Activated T-helper 1 cell treated with anti-CD3 and anti-CD28 coated beads, Interleukin-12 subunit alpha, Interleukin-12 subunit beta, Interleukin-2, Interleukin-4 antibody, amounts not matched to agents 30 ng/mL and 10 ng/mL and 1 ng/mL, durations not matched to agents 14 hours and 24 hours and 36 hours (primary cell): ENCODE results near the gene PIEZO1. TPM values are rescaled to one million over a fixed set of nuclear protein-coding genes. Genes with fewer than 3 reads are reported as not detected.

Experiments used
- DNase-seq: peaks from one replicate; pipeline ENCODE4 v3.0.0; 2021; ENCODE audit warnings: low spot score
- H3K27ac Mint-ChIP-seq: one replicate; pipeline ENCODE4 v1.8.0; 2021; ENCODE audit warnings: mild to moderate bottlenecking, mixed read lengths
- H3K27me3 Mint-ChIP-seq: one replicate; pipeline ENCODE4 v1.8.0; 2022; ENCODE audit warnings: mild to moderate bottlenecking, moderate library complexity, mixed read lengths; ENCODE audit not compliant: insufficient read depth
- H3K36me3 Mint-ChIP-seq: one replicate; pipeline ENCODE4 v1.8.0; 2021; ENCODE audit warnings: low read depth, mixed read lengths
- H3K4me1 Mint-ChIP-seq: one replicate; pipeline ENCODE4 v1.8.0; 2021; ENCODE audit warnings: low read depth, mixed read lengths
- H3K4me3 Mint-ChIP-seq: one replicate; pipeline ENCODE4 v1.8.0; 2021; ENCODE audit warnings: mild to moderate bottlenecking, moderate library complexity, mixed read lengths
- H3K9me3 Mint-ChIP-seq: one replicate; pipeline ENCODE4 v1.8.0; 2021; ENCODE audit warnings: mixed read lengths
- intact Hi-C: fragments of 100-400 bp; cut with micrococcal nuclease; formaldehyde crosslinking; loops from one replicate; pipeline ENCODE4 v1.15.1; 2024
- total RNA-seq: library from RNA; stranded (reverse); gene quantifications from 2 replicates; pipeline ENCODE4 v1.2.3, GENCODE V29; 2022

Gene PIEZO1
- total RNA-seq, 1 donor from 2014 or later = 217 TPM

DNA sequence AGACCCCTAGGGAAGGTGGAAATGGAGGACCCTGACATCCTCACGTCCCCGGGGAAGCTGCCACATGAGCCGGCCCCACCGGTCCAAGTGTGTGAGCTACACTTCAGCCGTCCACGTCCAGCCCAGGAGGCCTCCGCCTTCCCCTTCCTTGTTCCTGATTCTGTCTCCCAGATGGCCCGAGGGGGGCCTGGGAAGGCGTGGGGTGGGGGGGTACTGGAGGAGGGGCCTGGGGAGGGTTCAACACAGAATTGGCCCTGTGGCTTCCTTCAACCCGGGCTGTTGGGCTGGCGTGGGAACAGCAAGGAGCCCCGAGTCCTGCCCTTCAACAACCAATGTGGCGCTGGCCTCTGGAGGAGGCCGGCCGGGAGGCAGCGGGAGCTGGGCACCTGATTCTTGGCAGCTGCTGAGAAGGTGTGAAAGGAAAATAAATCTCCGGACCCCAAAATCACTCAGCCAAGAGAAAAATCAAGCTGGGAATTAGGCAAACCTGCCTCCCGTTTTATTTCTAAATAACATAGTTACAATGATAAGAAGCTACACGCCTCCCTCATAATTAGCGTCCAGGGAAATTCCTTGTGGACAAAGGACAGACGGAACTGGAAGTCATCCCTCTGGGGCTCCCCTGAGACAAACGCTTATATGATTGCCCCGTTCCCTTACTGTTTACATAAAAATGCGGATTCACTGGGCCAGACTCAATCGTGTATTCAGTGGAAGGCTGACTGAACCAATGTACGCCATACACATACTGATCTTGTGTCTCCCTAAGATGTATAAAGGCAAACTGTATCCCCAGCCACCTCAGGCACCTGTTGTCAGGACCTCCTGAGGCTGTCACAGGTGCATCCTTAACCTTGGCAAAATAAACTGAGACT is 28.5 kb upstream of the PIEZO1 start:
- H3K4me1 Mint-ChIP-seq = peaks cover 11% of the 10 kb centered on the region
- H3K36me3 Mint-ChIP-seq = peaks cover 7% of the 10 kb centered on the region
- no peaks in the 10 kb centered on the region for H3K27me3 Mint-ChIP-seq
- intact Hi-C loops = loop anchor here (2.0 to 5.0 kb wide), 2 partner anchors 69 to 749 kb away; partner anchors contain the start of gene RPL13
- peak overlapping the region; percentile 34 for H3K27ac Mint-ChIP-seq
- DNase-seq = no peak
- H3K4me3 Mint-ChIP-seq = peak overlapping the region; percentile 33
- H3K9me3 Mint-ChIP-seq = no peaks in the 10 kb centered on the region

DNA sequence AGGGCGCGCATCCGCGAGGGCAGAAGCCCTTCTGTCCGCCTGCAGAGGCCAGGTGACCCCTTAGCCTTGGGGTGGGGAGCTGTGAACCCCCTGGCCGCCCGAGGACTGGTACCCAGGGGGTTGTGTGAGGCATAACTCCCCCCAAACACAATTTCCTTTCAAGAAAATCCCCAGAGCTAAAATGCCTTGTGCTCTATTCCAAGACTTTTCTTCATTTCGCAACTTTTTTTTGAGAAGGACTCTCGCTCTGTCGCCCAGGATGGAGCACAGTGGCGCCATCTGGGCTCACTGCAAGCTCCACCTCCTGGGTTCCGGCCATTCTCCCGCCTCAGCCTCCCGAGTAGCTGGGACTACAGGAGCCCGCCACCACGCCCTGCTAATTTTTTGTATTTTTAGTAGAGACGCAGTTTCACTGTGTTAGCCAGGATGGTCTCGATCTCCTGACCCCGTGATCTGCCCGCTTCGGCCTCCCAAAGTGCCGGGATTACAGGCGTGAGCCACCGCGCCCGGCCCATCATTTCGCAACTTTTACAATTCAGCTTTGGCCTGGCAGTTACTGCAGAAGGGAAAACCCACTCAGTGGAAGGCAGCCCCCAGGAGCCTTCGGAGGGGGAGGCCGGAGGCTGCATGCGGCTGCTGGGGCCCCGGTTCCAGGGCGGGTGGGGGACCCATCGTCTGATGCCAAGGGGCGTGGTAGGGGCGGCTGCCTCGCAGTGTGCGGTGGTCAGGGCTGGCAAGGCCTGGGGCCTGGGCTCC is 27.7 kb upstream of the PIEZO1 start:
- Mint-ChIP-seq H3K36me3 (peaks cover 11% of the 10 kb centered on the region), H3K4me1 (peaks cover 11% of the 10 kb centered on the region), H3K27me3 (no peaks in the 10 kb centered on the region), H3K27ac (peak overlapping the region; percentile 93), H3K4me3 (peak overlapping the region; percentile 84), H3K9me3 (no peaks in the 10 kb centered on the region)
- intact Hi-C loops = loop anchor here (1.0 to 5.0 kb wide), 7 partner anchors 45 to 750 kb away; partner anchors contain the start of genes CDH15, RPL13 and TRAPPC2L
- DNase-seq = no peak

DNA sequence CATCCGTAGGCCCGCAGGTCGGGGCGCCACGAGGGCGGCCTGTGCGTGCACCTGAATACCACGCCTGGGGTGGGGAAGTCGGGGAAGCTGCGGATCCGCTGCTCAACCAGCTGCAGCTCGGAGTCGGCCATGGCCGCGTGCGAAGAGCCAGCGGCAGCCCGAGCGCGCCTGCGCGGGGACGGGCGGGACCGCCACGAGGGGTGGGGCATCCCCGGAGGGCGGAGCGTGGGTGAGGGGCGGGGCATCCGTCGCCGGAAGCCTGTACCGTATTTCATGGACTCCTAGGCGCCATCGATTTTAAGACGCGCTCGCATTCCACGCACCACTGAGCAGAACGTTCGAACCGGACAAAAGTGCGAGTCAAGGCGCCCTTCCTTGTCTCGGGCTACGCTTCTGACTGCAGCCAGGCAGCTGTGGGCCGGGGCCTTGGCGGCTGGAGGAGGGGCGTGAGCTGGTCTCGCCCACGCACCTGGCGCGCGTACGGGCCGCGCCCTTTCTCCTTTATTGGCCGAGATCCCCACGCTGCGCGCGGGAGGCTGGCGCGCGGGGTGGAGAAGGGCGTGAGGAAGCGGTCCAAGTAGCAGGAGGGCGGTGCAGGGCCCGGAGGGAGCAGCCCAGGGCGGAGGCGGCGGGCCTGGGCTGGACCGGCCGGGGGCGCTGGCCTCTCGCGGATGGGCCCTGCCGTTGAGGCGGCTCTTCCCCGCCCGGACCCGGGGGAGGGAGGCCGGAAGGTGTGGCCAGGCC is 26.9 kb upstream of the PIEZO1 start, which contains the start of gene APRT:
Gene APRT (minus strand): TSS at position 160 of the 744 bp plus-strand sequence. CDS start 29 bp downstream, at position 131.
- no peaks in the 10 kb centered on the region for H3K27me3 Mint-ChIP-seq
- H3K36me3 Mint-ChIP-seq = peaks cover 13% of the 10 kb centered on the region
- no peaks in the 10 kb centered on the region for H3K9me3 Mint-ChIP-seq
- peak; percentile 97 for DNase-seq
- intact Hi-C loops = loop anchor here (1.0 to 5.0 kb wide), 9 partner anchors 9 to 750 kb away; partner anchors contain the start of genes CDH15, CDT1, RPL13 and TRAPPC2L
- peak within 1 kb of the TSS; percentile 98 for H3K27ac Mint-ChIP-seq
- peaks cover 11% of the 10 kb centered on the region for H3K4me1 Mint-ChIP-seq
- peak within 1 kb of the TSS; percentile 90 for H3K4me3 Mint-ChIP-seq

DNA sequence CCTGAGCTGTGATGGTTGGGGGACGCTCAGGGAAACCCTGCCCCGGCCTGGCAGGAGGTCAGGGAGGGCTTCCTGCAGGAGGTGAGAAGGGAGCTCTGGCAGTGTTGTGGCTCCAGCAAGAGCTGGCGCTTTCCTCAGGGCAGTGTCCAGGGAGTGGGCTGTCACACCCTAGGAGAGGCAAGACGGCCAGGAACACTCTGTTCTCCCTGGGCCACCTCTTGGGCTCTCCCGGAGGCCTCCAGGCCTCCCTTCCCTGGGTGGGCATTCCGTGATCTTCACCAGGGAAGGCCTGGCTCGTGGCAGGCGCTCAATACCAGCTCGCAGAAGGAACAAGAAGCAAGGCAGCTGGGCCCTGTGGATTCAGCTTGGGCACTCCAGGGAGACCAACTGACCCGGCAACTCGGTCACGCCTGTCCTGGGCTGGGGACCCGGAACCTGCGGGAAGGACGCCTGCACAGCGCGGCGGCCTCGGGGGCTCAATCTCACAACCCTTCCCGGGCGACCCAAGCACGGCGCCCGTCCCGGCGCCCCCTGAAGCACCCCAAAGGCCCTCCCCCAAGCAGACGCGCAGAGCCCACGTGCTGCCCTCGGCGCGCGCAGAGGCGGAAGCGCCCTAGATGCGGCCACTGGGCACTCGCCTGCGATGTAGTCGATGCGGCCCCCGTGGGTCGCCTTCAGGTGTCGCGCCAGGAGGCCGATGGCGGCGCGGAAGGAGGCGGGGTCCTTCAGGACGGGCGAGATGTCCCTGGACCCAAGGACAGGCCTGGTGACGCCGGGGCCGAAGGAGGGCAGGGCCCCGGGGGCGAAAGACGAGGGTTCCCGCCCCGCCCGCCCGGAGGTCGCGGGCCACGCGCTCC is 26.1 kb upstream of the PIEZO1 start:
- Mint-ChIP-seq H3K27me3 (no peaks in the 10 kb centered on the region), H3K9me3 (no peaks in the 10 kb centered on the region), H3K36me3 (peaks cover 13% of the 10 kb centered on the region), H3K27ac (peak overlapping the region; percentile 96), H3K4me3 (peak overlapping the region; percentile 90), H3K4me1 (peaks cover 11% of the 10 kb centered on the region)
- intact Hi-C loops = loop anchor here (1.0 to 5.0 kb wide), 3 partner anchors 8 to 751 kb away; partner anchors contain the start of genes CDT1 and RPL13
- DNase-seq = peak; percentile 65

DNA sequence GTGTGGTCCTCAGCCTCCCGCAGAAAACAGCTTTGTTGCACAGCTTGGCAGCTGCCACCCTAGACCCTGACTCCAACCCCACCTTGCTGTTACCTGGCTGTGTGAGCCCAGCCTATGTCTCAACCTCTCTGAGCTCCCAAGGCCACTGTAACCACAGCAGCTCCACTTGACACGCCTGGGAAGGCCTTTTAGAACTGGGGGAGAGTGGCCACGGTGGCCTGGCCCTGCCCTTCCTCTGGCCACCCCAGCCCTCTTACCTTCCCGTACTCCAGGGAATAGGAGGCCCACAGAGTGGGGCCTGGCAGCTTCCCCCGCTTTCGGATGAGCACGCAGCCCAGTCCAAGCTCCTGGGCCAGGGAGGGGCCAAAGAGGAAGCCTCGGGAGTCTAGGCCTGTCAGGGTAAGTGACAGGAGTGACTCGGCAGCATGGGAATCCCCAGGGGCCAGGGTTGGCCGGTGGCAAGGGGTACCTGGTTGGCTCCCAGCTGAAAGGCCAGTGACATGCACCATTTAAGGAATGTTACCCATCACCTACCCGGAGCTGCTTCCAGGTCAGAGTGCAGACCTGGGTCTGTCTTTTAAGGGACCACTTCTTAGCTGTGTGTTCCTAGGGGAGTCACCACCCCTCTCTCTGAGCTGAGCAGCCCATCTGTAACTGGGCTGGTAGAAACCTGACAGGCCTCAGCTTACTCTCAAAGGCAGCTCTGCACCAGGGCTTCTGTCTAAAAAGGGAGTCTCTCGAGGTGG is 25.3 kb upstream of the PIEZO1 start:
- H3K36me3 Mint-ChIP-seq = peaks cover 13% of the 10 kb centered on the region
- no peaks in the 10 kb centered on the region for H3K9me3 Mint-ChIP-seq
- no peaks in the 10 kb centered on the region for H3K27me3 Mint-ChIP-seq
- DNase-seq = no peak
- peak overlapping the region; percentile 90 for H3K4me3 Mint-ChIP-seq
- intact Hi-C loops = loop anchor here (2.0 to 5.0 kb wide), 2 partner anchors 28 to 752 kb away; partner anchors contain the start of gene RPL13
- H3K4me1 Mint-ChIP-seq = peaks cover 11% of the 10 kb centered on the region
- H3K27ac Mint-ChIP-seq = peak overlapping the region; percentile 96

DNA sequence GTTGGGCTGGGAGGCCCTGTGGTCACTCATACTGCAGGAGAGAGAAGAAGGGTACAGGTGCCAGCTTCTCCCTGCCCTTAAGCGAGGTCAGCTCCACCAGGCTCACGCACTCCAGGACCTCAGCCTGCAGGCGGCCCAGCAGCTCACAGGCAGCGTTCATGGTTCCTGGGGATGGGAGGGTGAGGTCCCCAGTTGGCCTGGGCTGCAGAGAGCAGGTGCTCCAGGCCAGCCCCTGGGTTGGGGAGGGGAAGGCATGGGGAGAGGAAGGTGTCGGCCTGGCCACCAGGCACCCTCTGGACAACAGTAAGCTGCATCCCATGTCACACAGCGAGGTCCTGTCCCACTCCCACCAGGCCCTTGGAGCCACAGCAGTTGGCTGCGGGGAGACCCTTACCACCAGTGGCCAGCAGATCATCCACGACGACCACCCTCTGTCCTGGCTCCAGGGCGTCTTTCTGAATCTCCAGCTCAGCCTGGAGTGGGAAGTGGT is 24.7 kb upstream of the PIEZO1 start:
- H3K4me1 Mint-ChIP-seq = peaks cover 11% of the 10 kb centered on the region
- no peaks in the 10 kb centered on the region for H3K9me3 Mint-ChIP-seq
- H3K27me3 Mint-ChIP-seq = no peaks in the 10 kb centered on the region
- intact Hi-C loops = loop anchor here (2.0 to 5.0 kb wide), 2 partner anchors 27 to 753 kb away; partner anchors contain the start of gene RPL13
- no peak for DNase-seq
- peak overlapping the region; percentile 40 for H3K27ac Mint-ChIP-seq
- peaks cover 13% of the 10 kb centered on the region for H3K36me3 Mint-ChIP-seq
- peak overlapping the region; percentile 90 for H3K4me3 Mint-ChIP-seq

DNA sequence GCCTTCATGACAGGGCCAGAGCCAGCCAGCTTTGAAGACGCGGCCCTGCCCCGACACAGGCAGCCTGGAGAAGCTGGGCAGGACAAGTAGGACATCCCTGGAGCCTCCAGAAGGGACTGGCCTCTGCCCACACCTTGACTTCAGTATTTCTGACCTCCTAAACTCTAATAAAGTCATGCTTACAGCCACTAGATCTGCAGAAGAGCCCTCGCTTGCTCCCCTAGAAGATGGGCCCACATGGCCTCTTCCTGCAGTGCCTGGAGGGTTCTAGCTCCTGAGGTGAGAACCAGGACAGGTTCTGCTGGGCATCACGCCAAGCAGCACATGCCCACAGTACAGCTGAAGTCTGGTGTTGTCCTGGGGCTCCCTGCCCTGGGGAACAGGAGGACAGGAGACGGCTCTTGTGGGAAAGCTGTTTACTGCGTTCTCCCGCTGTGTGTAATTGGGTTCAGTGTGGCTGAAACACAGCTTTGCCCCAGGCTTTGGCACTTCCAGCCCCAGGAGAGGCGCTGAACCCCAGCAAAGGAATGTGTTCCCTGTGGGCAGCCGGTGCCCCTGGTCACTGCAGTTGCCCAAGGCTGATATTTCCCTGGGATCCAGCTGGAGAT is 24.2 kb upstream of the PIEZO1 start:
- no peaks in the 10 kb centered on the region for H3K27me3 Mint-ChIP-seq
- DNase-seq = no peak
- intact Hi-C loops = no loop called here
- peaks cover 13% of the 10 kb centered on the region for H3K36me3 Mint-ChIP-seq
- H3K9me3 Mint-ChIP-seq = no peaks in the 10 kb centered on the region
- peaks cover 11% of the 10 kb centered on the region for H3K4me1 Mint-ChIP-seq
- peak overlapping the region; percentile 90 for H3K4me3 Mint-ChIP-seq
- peak overlapping the region; percentile 40 for H3K27ac Mint-ChIP-seq

DNA sequence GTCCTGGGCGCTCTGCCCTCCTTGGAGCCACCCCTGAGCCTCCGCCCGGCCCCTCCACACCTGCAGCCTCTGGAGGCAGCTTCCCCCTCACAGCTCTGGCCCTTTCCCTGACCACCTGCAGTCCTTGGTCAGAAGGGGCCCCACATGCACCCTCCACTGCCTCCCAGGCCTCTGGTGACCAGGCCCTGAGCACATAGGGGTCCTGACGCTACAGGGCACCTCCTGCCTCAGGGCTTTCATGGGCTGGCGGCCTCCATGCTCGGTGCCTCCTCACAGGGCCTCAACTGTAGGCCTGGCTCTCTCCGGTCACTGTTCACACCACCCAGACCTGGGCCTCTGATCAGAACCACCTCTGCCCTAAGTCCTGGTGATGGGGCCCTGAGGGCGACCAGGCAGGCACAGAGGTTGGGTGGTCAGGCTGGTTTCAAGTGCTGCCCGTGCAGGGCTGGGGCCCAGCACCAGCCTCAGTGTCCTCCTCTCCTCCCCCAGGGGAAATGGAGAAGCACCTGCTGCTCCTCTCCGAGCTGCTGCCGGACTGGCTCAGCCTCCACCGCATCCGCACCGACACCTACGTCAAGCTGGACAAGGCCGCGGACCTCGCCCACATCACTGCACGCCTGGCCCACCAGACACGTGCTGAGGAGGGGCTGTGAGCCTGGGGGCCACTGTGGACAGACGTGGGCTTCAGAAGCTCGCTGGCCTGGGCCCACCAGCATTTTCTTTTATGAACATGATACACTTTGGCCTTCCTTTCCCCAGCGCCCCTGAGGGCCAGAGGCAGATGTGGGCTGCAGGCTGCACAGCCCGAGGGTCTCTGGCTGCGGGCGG is 22.8 kb upstream of the PIEZO1 start:
- intact Hi-C loops = no loop called here
- Mint-ChIP-seq H3K27ac (peak overlapping the region; percentile 23), H3K9me3 (no peaks in the 10 kb centered on the region), H3K4me3 (peak overlapping the region; percentile 58), H3K36me3 (peaks cover 13% of the 10 kb centered on the region), H3K4me1 (peaks cover 11% of the 10 kb centered on the region), H3K27me3 (no peaks in the 10 kb centered on the region)
- no peak for DNase-seq

DNA sequence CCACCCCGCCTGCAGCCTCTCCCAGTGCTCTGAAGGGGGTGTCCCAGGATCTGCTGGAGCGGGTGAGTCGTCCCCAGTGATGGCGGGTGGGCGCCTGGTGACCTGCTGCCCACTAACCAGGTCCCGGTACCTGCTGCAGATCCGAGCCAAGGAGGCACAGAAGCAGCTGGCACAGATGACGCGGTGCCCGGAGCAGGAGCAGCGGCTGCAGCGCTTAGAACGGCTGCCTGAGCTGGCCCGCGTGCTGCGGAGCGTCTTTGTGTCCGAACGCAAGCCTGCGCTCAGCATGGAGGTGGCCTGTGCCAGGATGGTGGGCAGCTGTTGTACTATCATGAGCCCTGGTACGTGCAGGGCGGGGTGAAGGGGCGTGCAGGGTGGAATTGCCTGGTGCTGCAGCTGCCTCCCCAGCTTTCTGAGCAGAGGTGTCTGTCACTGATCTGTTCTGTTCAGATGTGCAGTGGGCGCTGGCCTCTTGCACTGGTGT is 22.2 kb upstream of the PIEZO1 start:
- H3K36me3 Mint-ChIP-seq = peaks cover 13% of the 10 kb centered on the region
- intact Hi-C loops = no loop called here
- no peaks in the 10 kb centered on the region for H3K9me3 Mint-ChIP-seq
- H3K27ac Mint-ChIP-seq = no peak overlapping the region
- H3K27me3 Mint-ChIP-seq = no peaks in the 10 kb centered on the region
- H3K4me1 Mint-ChIP-seq = peaks cover 11% of the 10 kb centered on the region
- no peak for DNase-seq
- peak overlapping the region; percentile 37 for H3K4me3 Mint-ChIP-seq

DNA sequence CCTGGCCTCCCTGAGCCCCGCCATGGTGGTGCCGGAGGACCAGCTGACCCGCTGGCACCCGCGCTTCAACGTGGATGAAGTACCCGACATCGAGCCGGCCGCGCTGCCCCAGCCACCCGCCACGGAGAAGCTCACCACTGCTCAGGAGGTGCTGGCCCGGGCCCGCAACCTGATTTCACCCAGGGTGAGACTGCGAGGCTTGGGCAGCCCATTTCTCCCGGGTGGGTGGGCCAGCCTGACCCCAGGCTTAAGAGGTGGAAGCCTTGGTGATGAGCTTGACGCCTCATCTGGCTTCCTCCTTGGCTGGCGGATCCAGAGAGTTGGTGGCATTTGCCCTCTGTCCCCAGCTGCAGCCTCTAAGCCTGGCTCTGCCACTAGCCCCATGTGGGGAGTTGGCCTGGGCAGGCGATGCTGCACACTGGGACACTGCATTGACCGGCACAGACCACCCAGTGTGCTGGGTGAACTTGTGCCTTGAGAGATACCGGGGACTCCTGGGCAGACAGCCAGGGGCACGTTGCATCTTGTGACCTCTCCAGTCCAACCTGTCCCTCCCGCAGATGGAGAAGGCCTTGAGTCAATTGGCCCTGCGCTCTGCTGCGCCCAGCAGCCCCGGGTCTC is 21.6 kb upstream of the PIEZO1 start:
- H3K9me3 Mint-ChIP-seq = no peaks in the 10 kb centered on the region
- H3K4me1 Mint-ChIP-seq = peaks cover 11% of the 10 kb centered on the region
- no peak overlapping the region for H3K27ac Mint-ChIP-seq
- H3K27me3 Mint-ChIP-seq = no peaks in the 10 kb centered on the region
- peaks cover 13% of the 10 kb centered on the region for H3K36me3 Mint-ChIP-seq
- peak overlapping the region; percentile 30 for H3K4me3 Mint-ChIP-seq
- DNase-seq = no peak
- intact Hi-C loops = no loop called here
